Measurements from ENCODE around the gene C14orf93.

- no peak for TF ChIP-seq CTCF (IDR thresholded peaks at IDR 0.05)
- no peak for TF ChIP-seq POLR2A (IDR thresholded peaks at IDR 0.05)
- TF ChIP-seq POLR2AphosphoS5 (IDR thresholded peaks at IDR 0.05) = no peak
These were observed 33.1 kb downstream of the C14orf93 start for GRCh38 chr14:22976620-22977433.

Data from breast epithelium (tissue), 3 donors.